ENCODE data around the gene CFAP46. TPM values are rescaled to one million over a fixed set of nuclear protein-coding genes. Genes with fewer than 3 reads are reported as not detected.

The CFAP46 gene
- total and polyA plus RNA-seq, 4 donors: 0.33 to 0.59 (median 0.42) TPM

DNA sequence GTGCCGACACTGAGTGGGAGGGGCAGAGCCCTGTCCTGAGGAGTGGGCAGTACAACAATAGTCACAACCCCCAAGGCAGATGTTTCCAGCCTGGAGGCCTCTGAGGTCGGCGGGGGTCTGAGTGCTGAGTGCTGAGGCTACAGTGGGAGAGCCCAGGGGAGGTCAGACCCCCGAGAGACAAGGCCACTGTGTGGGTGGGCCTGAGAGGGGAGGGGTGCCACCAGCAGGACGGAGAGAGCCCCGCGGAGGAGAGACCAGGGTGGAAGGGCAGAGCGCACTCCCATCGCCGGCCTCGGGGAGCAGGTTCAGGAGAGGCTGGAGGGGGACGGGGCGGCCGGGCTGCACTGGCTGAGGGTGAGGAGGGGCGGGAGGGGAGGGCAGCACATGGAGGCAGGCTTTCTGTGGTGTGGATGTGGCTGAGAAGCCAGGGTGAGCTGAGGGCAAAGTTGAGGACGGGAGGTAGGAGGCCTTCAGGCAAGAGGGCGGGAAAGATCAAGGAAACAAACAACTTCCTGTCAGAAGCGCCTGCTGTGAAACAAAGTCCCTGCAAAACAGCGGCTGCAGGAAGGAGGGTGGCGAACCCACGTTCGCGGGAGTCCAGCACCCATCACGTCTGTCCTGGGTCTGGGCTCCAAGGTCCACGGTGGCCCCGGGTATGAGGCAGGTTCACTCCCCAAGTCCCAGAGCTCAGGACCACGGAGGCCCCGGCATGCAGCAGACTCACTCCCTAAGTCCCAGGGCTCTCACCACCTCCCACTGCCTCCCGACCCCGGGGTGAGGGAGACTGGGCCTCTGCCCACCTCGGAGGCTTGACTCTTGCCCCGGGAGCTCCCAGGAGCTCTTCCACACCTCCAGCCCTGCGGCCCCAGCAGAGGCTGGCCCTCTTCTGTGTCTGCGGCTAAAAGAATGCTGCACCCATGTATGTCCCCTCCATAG, 79.6 kb downstream of the CFAP46 start:
- DNase-seq (ENCODE audit: low spot score): no peak
- no peaks in the 10 kb centered on the region for H3K36me3 ChIP-seq (ENCODE audit: control insufficient read depth in 4 of 4, insufficient read depth in 3 of 4, low read depth in 1 of 4, low read length in 3 of 4)
- no peaks in the 10 kb centered on the region for H3K9me3 ChIP-seq (ENCODE audit: control insufficient read depth in 4 of 4, low read length in 3 of 4)
- H3K4me1 ChIP-seq (ENCODE audit: control insufficient read depth in 4 of 4, insufficient read depth in 4 of 4, low read length in 3 of 4): peaks cover 0 to 3% (median 0%) of the 10 kb centered on the region in 4 donors
- H3K27me3 ChIP-seq (ENCODE audit: control insufficient read depth in 4 of 4, insufficient read depth in 4 of 4, low read length in 3 of 4): peaks cover 0 to 2% (median under 1%) of the 10 kb centered on the region in 4 donors
- 26% methylated on average over 34 of the region's 34 CpGs for WGBS
- no peak for TF ChIP-seq HNF4A (conservative IDR thresholded peaks at IDR 0.05)
- H3K4me3 ChIP-seq (ENCODE audit: low read depth in 1 of 3, low read length in 3 of 3): no peak overlapping the region
- H3K9ac ChIP-seq (ENCODE audit: low read depth in 1 of 2, low read length in 2 of 2): no peak overlapping the region
- H3K27ac ChIP-seq (ENCODE audit: low read depth in 1 of 2, low read length in 2 of 2): no peak overlapping the region

DNA sequence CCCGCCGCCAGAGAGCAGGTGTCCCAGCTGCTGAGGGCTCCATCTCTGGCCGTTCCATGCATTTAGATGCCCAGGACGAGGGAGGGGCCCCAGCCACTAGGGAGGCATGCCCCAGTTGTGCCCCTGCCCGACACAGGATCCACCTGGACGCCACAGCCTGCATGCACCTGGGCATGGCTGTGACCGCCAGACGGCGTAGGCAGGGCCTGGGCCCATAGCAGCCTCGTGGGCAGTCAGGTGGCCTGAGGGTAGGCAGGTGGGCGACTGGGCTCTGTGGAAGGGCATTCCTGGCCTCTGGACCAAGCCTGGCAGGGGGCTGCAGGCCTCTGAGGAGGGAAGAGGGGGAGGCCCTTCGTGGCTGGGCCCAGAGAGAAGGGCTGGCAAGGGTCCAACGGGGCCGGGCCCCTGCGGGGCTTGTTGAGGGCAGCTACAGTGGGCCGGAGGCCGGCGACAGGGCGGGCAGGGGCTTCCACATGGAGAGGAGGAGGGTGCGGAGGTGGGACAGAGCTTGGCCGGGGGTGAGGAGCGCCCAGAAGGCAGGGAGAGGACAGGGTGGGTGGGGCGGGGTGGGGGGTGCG, 80.4 kb downstream of the CFAP46 start:
- Histone ChIP-seq H3K4me1 (ENCODE audit: control insufficient read depth in 4 of 4, insufficient read depth in 4 of 4, low read length in 3 of 4) (peaks cover 0 to 3% (median 0%) of the 10 kb centered on the region in 4 donors), H3K36me3 (ENCODE audit: control insufficient read depth in 4 of 4, insufficient read depth in 3 of 4, low read depth in 1 of 4, low read length in 3 of 4) (no peaks in the 10 kb centered on the region), H3K27me3 (ENCODE audit: control insufficient read depth in 4 of 4, insufficient read depth in 4 of 4, low read length in 3 of 4) (peaks cover 0 to 2% (median under 1%) of the 10 kb centered on the region in 4 donors), H3K9ac (ENCODE audit: low read depth in 1 of 2, low read length in 2 of 2) (no peak overlapping the region), H3K4me3 (ENCODE audit: low read depth in 1 of 3, low read length in 3 of 3) (no peak overlapping the region), H3K9me3 (ENCODE audit: control insufficient read depth in 4 of 4, low read length in 3 of 4) (no peaks in the 10 kb centered on the region), H3K27ac (ENCODE audit: low read depth in 1 of 2, low read length in 2 of 2) (no peak overlapping the region)
- 80% methylated on average over 24 of the region's 24 CpGs for WGBS
- no peak for DNase-seq (ENCODE audit: low spot score)
- TF ChIP-seq HNF4A (conservative IDR thresholded peaks at IDR 0.05): no peak
- TF ChIP-seq RXRA (IDR thresholded peaks at IDR 0.05): no peak
- TF ChIP-seq YY1 (IDR thresholded peaks at IDR 0.05): no peak
- TF ChIP-seq HNF4G (IDR thresholded peaks at IDR 0.05): no peak
- no peak for TF ChIP-seq JUND (IDR thresholded peaks at IDR 0.05)
- TF ChIP-seq EGR1 (IDR thresholded peaks at IDR 0.05; ENCODE audit: low read depth in 2 of 2): no peak
- no peak for TF ChIP-seq NR2F2 (IDR thresholded peaks at IDR 0.05)
- TF ChIP-seq, protein P1, sequence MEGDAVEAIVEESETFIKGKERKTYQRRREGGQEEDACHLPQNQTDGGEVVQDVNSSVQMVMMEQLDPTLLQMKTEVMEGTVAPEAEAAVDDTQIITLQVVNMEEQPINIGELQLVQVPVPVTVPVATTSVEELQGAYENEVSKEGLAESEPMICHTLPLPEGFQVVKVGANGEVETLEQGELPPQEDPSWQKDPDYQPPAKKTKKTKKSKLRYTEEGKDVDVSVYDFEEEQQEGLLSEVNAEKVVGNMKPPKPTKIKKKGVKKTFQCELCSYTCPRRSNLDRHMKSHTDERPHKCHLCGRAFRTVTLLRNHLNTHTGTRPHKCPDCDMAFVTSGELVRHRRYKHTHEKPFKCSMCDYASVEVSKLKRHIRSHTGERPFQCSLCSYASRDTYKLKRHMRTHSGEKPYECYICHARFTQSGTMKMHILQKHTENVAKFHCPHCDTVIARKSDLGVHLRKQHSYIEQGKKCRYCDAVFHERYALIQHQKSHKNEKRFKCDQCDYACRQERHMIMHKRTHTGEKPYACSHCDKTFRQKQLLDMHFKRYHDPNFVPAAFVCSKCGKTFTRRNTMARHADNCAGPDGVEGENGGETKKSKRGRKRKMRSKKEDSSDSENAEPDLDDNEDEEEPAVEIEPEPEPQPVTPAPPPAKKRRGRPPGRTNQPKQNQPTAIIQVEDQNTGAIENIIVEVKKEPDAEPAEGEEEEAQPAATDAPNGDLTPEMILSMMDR (IDR thresholded peaks at IDR 0.05; ENCODE audit: low read depth, low read length, missing input control): no peak
- TF ChIP-seq, protein P2, sequence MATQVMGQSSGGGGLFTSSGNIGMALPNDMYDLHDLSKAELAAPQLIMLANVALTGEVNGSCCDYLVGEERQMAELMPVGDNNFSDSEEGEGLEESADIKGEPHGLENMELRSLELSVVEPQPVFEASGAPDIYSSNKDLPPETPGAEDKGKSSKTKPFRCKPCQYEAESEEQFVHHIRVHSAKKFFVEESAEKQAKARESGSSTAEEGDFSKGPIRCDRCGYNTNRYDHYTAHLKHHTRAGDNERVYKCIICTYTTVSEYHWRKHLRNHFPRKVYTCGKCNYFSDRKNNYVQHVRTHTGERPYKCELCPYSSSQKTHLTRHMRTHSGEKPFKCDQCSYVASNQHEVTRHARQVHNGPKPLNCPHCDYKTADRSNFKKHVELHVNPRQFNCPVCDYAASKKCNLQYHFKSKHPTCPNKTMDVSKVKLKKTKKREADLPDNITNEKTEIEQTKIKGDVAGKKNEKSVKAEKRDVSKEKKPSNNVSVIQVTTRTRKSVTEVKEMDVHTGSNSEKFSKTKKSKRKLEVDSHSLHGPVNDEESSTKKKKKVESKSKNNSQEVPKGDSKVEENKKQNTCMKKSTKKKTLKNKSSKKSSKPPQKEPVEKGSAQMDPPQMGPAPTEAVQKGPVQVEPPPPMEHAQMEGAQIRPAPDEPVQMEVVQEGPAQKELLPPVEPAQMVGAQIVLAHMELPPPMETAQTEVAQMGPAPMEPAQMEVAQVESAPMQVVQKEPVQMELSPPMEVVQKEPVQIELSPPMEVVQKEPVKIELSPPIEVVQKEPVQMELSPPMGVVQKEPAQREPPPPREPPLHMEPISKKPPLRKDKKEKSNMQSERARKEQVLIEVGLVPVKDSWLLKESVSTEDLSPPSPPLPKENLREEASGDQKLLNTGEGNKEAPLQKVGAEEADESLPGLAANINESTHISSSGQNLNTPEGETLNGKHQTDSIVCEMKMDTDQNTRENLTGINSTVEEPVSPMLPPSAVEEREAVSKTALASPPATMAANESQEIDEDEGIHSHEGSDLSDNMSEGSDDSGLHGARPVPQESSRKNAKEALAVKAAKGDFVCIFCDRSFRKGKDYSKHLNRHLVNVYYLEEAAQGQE (IDR thresholded peaks at IDR 0.05): no peak
- TF ChIP-seq FOXA1 (IDR thresholded peaks at IDR 0.05): no peak
- no peak for TF ChIP-seq RAD21 (IDR thresholded peaks at IDR 0.05)
- TF ChIP-seq, protein P3, sequence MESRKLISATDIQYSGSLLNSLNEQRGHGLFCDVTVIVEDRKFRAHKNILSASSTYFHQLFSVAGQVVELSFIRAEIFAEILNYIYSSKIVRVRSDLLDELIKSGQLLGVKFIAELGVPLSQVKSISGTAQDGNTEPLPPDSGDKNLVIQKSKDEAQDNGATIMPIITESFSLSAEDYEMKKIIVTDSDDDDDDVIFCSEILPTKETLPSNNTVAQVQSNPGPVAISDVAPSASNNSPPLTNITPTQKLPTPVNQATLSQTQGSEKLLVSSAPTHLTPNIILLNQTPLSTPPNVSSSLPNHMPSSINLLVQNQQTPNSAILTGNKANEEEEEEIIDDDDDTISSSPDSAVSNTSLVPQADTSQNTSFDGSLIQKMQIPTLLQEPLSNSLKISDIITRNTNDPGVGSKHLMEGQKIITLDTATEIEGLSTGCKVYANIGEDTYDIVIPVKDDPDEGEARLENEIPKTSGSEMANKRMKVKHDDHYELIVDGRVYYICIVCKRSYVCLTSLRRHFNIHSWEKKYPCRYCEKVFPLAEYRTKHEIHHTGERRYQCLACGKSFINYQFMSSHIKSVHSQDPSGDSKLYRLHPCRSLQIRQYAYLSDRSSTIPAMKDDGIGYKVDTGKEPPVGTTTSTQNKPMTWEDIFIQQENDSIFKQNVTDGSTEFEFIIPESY (IDR thresholded peaks at IDR 0.05): no peak
- no peak for TF ChIP-seq SP1 (IDR thresholded peaks at IDR 0.05)
- TF ChIP-seq FOXA2 (IDR thresholded peaks at IDR 0.05): no peak
- TF ChIP-seq, protein P4, sequence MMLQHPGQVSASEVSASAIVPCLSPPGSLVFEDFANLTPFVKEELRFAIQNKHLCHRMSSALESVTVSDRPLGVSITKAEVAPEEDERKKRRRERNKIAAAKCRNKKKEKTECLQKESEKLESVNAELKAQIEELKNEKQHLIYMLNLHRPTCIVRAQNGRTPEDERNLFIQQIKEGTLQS (IDR thresholded peaks at IDR 0.05): no peak
- TF ChIP-seq, protein P5, sequence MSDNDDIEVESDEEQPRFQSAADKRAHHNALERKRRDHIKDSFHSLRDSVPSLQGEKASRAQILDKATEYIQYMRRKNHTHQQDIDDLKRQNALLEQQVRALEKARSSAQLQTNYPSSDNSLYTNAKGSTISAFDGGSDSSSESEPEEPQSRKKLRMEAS (IDR thresholded peaks at IDR 0.05): no peak
- no peak for TF ChIP-seq GABPA (IDR thresholded peaks at IDR 0.05 in 1 of 2, conservative IDR thresholded peaks at IDR 0.05 in 1 of 2)
- TF ChIP-seq TAF1 (conservative IDR thresholded peaks at IDR 0.05): no peak

Measured in liver (tissue), 9 donors.